Measurements from ENCODE around the gene NDN. TPM values are rescaled to one million over a fixed set of nuclear protein-coding genes. Genes with fewer than 3 reads are reported as not detected.

The NDN gene
- total RNA-seq, 6 experiments from 2014 or later = 1.6 to 3.8 (median 2.9) TPM

DNA sequence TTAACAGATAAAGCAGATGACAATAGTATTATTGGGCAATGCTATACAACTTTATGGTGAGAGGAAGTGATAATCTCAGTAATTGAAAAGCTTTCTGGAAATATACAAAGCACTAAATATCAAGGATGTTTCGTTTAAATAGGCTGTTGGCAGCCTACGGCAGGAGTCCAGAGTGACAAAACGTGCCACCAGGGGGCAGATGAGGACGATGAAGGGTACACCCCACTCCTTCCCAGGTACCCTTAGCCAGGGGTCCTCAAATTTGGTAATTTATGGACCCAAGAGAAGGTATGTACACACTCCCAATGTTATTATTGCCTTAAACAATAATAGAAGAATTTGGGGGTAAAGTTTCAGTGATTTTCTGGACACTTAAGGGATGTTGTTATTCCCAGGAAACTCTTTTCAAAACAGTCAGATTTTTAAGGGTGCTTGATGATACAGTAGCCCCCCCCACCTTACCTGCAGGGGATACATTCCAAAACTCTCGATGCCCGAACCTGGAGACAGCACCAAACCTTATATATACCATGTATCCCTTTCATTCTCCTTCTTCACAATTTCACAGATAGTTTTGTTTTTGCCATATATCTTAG is 38.1 kb downstream of the NDN start:
- DNase-seq (no peak), ATAC-seq (peak in 3 of 4 donors; percentile 36 to 43 (median 42))
- Histone ChIP-seq H3K27ac (no peak overlapping the region), H3K27me3 (no peaks in the 10 kb centered on the region), H3K4me3 (no peak overlapping the region), H3K4me1 (no peaks in the 10 kb centered on the region), H3K9me3 (no peaks in the 10 kb centered on the region), H3K36me3 (no peaks in the 10 kb centered on the region)
- 13% methylated on average over 6 of the region's 6 CpGs for WGBS (ENCODE audit: insufficient coverage, low coverage, low lambda C conversion rate, missing lambda C conversion rate)
- no peak for TF ChIP-seq POLR2A (IDR thresholded peaks at IDR 0.05)
- TF ChIP-seq, protein P1, sequence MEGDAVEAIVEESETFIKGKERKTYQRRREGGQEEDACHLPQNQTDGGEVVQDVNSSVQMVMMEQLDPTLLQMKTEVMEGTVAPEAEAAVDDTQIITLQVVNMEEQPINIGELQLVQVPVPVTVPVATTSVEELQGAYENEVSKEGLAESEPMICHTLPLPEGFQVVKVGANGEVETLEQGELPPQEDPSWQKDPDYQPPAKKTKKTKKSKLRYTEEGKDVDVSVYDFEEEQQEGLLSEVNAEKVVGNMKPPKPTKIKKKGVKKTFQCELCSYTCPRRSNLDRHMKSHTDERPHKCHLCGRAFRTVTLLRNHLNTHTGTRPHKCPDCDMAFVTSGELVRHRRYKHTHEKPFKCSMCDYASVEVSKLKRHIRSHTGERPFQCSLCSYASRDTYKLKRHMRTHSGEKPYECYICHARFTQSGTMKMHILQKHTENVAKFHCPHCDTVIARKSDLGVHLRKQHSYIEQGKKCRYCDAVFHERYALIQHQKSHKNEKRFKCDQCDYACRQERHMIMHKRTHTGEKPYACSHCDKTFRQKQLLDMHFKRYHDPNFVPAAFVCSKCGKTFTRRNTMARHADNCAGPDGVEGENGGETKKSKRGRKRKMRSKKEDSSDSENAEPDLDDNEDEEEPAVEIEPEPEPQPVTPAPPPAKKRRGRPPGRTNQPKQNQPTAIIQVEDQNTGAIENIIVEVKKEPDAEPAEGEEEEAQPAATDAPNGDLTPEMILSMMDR (IDR thresholded peaks at IDR 0.05) = peak; percentile 16 to 49 (median 46)
- intact Hi-C loops (cut with DNase I) = loop anchor here in 1 of 2 donors (10.0 kb wide), 1 partner anchor 226 kb away; no protein-coding TSS in a partner anchor

DNA sequence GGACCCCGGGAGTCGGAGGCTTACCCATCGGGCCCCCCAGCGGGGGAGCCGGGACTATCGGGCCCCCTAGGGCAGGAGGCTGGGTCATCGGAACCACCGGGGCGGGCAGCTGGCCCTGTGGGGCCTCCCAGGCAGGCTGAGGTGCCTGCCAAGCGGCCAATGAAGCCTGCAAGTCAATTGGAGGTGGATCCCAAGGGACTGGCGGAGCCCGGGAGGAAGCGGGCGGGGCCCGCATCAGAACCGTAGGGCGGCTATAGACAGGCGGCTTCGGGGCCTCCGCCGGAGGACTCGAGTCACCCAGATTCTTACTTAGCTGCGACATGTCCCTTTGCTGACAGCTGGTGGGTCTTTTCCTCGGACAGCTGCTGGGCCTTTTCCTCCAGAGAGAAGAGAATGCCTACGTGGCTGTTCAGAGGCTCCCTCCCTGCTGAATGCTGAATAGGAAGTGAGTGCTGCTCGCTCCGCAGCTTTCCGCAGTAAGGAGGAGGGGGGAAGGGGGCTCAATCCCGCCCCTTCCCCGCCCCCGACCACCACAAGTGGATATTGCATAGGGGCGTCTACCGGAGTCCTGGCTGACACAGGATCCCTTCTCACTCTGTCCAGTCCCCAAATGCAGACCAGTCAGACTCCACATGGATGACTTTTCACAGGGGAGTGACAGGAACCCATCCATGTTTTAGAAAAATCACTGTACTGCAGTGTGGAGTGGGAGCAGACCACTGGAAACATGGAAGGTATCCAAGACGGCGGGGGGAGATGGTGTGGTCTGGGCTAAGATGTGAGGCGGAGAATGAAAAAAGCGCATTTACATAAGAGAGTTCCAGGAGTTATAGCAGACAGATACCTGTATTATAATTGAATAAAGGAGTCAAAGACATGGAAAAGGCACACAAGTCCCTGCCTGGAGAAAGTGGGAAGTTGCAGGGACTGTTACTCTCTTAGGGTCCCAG is 39.4 kb downstream of the NDN start, which contains the start of gene MAGEL2:
MAGEL2 (minus strand) TSS at position 447 of the 950 bp plus-strand sequence; CDS start at position 322, 125 bp downstream.
- H3K4me1 ChIP-seq = no peaks in the 10 kb centered on the region
- 35% methylated on average over 12 of the region's 37 CpGs for whole genome bisulfite sequencing (ENCODE audit: insufficient coverage, low coverage, low lambda C conversion rate, missing lambda C conversion rate)
- H3K36me3 ChIP-seq = no peaks in the 10 kb centered on the region
- no peak within 1 kb of the TSS for H3K4me3 ChIP-seq
- intact Hi-C loops (cut with DNase I) = loop anchor here in 1 of 2 donors (10.0 kb wide), 1 partner anchor 227 kb away; no protein-coding TSS in a partner anchor
- TF ChIP-seq, protein P1 (IDR thresholded peaks at IDR 0.05) = no peak
- no peak for TF ChIP-seq POLR2A (IDR thresholded peaks at IDR 0.05)
- H3K27ac ChIP-seq = no peak within 1 kb of the TSS
- H3K27me3 ChIP-seq = no peaks in the 10 kb centered on the region
- H3K9me3 ChIP-seq = no peaks in the 10 kb centered on the region
- ATAC-seq = peak in 1 of 4 donors; percentile 8
- no peak for DNase-seq

DNA sequence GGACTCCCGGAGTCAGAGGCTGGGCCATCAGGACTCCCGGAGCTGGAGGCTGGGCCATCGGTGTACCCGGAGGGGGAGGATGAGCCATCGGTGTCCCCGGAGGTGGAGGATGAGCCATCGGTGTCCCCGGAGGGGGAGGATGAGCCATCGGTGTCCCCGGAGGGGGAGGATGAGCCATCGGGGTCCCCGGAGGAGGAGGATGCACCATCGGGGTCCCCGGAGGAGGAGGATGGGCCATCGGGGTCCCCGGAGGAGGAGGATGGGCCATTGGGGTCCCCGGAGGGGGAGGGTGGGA is 40.2 kb downstream of the NDN start:
- intact Hi-C loops (cut with DNase I) = loop anchor here in 1 of 2 donors (10.0 kb wide), 1 partner anchor 228 kb away; no protein-coding TSS in a partner anchor
- Histone ChIP-seq H3K27ac (no peak overlapping the region), H3K36me3 (no peaks in the 10 kb centered on the region), H3K9me3 (no peaks in the 10 kb centered on the region), H3K27me3 (no peaks in the 10 kb centered on the region), H3K4me3 (no peak overlapping the region), H3K4me1 (no peaks in the 10 kb centered on the region)
- WGBS (ENCODE audit: insufficient coverage, low coverage, low lambda C conversion rate, missing lambda C conversion rate) = 70% methylated on average over 2 of the region's 17 CpGs
- no peak for ATAC-seq
- DNase-seq = no peak
- TF ChIP-seq, protein P1 (IDR thresholded peaks at IDR 0.05) = no peak
- no peak for TF ChIP-seq POLR2A (IDR thresholded peaks at IDR 0.05)

DNA sequence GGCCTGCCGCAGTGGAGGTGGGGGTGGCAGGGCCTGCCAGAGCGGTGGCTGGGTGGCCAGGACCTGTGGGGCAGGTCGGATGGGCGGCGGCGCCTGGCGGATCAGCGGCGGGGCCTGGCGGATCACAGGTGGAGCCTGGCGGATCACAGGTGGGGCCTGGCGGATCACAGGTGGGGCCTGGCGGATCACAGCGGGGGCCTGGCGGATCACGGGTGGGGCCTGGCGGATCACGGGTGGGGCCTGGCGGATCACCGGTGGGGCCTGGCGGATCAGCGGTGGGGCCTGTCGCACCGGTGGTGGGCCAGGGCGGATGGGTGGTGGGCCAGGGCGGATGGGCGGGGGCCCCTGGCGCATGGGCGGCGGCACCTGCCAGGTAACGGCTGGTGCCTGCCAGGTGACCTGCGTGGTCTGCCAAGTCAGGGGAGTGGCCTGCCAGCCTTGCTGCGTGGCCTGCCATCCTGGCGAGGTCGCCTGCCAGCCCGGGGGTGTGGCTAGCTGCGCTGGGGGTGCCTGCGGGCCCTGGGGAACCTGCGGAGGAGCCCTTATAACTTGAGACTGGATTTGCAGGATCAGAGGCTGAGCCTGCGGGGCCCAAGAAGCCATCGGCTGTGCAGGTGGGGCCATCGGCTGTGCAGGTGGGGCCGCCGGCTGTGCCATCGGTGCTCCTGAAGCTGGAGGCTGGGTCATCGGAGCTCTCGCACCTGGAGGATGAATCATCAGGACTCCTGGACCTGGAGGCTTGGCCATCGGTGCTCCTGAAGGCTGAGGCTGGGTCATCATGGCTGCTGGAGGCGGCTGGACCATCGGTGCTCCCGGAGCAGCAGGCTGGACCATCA is 40.7 kb downstream of the NDN start:
- intact Hi-C loops (cut with DNase I) = loop anchor here in 1 of 2 donors (10.0 kb wide), 1 partner anchor 228 kb away; no protein-coding TSS in a partner anchor
- ATAC-seq (no peak), DNase-seq (no peak)
- H3K9me3 ChIP-seq = no peaks in the 10 kb centered on the region
- no peak overlapping the region for H3K4me3 ChIP-seq
- WGBS (ENCODE audit: insufficient coverage, low coverage, low lambda C conversion rate, missing lambda C conversion rate) = 98% methylated on average over 7 of the region's 51 CpGs
- H3K36me3 ChIP-seq = no peaks in the 10 kb centered on the region
- TF ChIP-seq POLR2A (IDR thresholded peaks at IDR 0.05) = no peak
- TF ChIP-seq, protein P1 (IDR thresholded peaks at IDR 0.05) = no peak
- no peak overlapping the region for H3K27ac ChIP-seq
- no peaks in the 10 kb centered on the region for H3K4me1 ChIP-seq
- no peaks in the 10 kb centered on the region for H3K27me3 ChIP-seq
